Fibroblast of skin of right biceps (primary cell): ENCODE data around the gene PANK1.

Experiments used
- DNase-seq: peaks from one replicate; pipeline ENCODE4 v3.0.0-alpha.2; 2013

PANK1 gene

GRCh38 chr10:89644967-89645741 lies at the start of gene PANK1:
PANK1 (minus strand) TSS chr10:89645242; CDS start chr10:89644891, 351 bp downstream.
- DNase-seq: peak; percentile 78

GRCh38 chr10:89693176-89693575 lies 48.1 kb upstream of the PANK1 start:
- no peak for DNase-seq

- DNase-seq: no peak
These were observed 47.4 kb upstream of the PANK1 start for GRCh38 chr10:89692416-89692815.

- no peak for DNase-seq
These were observed 45.0 kb upstream of the PANK1 start for GRCh38 chr10:89690027-89690426.

GRCh38 chr10:89685936-89686335 lies 40.9 kb upstream of the PANK1 start:
- DNase-seq: no peak

- DNase-seq: peak; percentile 55
These were observed 39.6 kb upstream of the PANK1 start for GRCh38 chr10:89684604-89685003.

- DNase-seq: no peak
These were observed 38.8 kb upstream of the PANK1 start for GRCh38 chr10:89683883-89684282.

- no peak for DNase-seq
These were observed 34.9 kb upstream of the PANK1 start for GRCh38 chr10:89679986-89680385.

GRCh38 chr10:89677341-89677740 lies 32.3 kb upstream of the PANK1 start:
- no peak for DNase-seq

- DNase-seq: no peak
These were observed 25.9 kb upstream of the PANK1 start for GRCh38 chr10:89670926-89671325.

GRCh38 chr10:89669985-89670384 lies 24.9 kb upstream of the PANK1 start:
- DNase-seq: no peak

- DNase-seq: no peak
These were observed 23.5 kb upstream of the PANK1 start for GRCh38 chr10:89668386-89669071.

- no peak for DNase-seq
These were observed 21.1 kb upstream of the PANK1 start for GRCh38 chr10:89666138-89666537.

GRCh38 chr10:89665302-89665701 lies 20.3 kb upstream of the PANK1 start:
- no peak for DNase-seq

- no peak for DNase-seq
These were observed 19.2 kb upstream of the PANK1 start for GRCh38 chr10:89664203-89664602.

GRCh38 chr10:89663144-89663543 lies 18.1 kb upstream of the PANK1 start:
- DNase-seq: no peak

GRCh38 chr10:89662596-89662995 lies 17.6 kb upstream of the PANK1 start:
- DNase-seq: peak; percentile 28

GRCh38 chr10:89659143-89660131 lies 14.4 kb upstream of the PANK1 start:
- peak; percentile 95 for DNase-seq

GRCh38 chr10:89657302-89657701 lies 12.3 kb upstream of the PANK1 start:
- no peak for DNase-seq

- DNase-seq: no peak
These were observed 10.7 kb upstream of the PANK1 start for GRCh38 chr10:89655722-89656121.

GRCh38 chr10:89653410-89653869 lies 8.4 kb upstream of the PANK1 start:
- peak; percentile 84 for DNase-seq

- no peak for DNase-seq
These were observed 7.8 kb upstream of the PANK1 start for GRCh38 chr10:89652806-89653370.
